Colonic mucosa (tissue), 4 donors: ENCODE results near the gene FGF14. TPM values are rescaled to one million over a fixed set of nuclear protein-coding genes. Genes with fewer than 3 reads are reported as not detected.

Experiments used
- DNase-seq: peaks from one replicate; pipeline ENCODE4 v3.0.0-alpha.2; 2020
- H3K27ac ChIP-seq: fragments of 200-600 bp; one replicate; pipeline ENCODE4 v1.8.0; 2021
- H3K27me3 ChIP-seq: fragments of 200-600 bp; one replicate; pipeline ENCODE4 v1.8.0; 2021
- H3K36me3 ChIP-seq: fragments of 200-600 bp; one replicate; pipeline ENCODE4 v1.8.0; 2021
- H3K4me1 ChIP-seq: fragments of 200-600 bp; one replicate; pipeline ENCODE4 v1.8.0; 2021; ENCODE audit warnings: mild to moderate bottlenecking
- H3K4me3 ChIP-seq: fragments of 200-600 bp; one replicate; pipeline ENCODE4 v1.8.0; 2021
- H3K9ac ChIP-seq, 2 donors: one replicate each; pipeline ENCODE4 v1.7.0; 2013; ENCODE audit warnings: control low read depth in 2 of 2, low read depth in 2 of 2, low read length in 2 of 2
- H3K9me3 ChIP-seq: fragments of 200-600 bp; one replicate; pipeline ENCODE4 v1.8.0; 2021
- CTCF ChIP-seq: fragments of 200-600 bp; IDR thresholded peaks from one replicate; pipeline ENCODE4 v1.8.0; 2022; ENCODE audit warnings: antibody characterized with exemption, mild to moderate bottlenecking
- intact Hi-C: fragments of 100-400 bp; cut with DNase I; formaldehyde crosslinking; loops from one replicate; pipeline ENCODE4 v1.14.1; 2022
- total RNA-seq, 2 donors: library from RNA; stranded (reverse); fragmentation: NEBNext Ultra II Directional in 1 of 2; extraction: Animal tissue kit (Norgen Biotek cat#: 25700) in 1 of 2; gene quantifications; one replicate each; pipeline ENCODE4 v1.2.1, GENCODE V29; 2021
- donor health status: healthy.
- donor health status: DM: no; HTN: no; CAD: no.
- donor health status: DM: no; HTN: no; CAD: no.

The FGF14 gene
- total RNA-seq, 2 donors from 2014 or later: 0.62 to 0.85 TPM

GRCh38 chr13:102182170-102182569, 219.7 kb downstream of the FGF14 start:
- intact Hi-C loops: no loop called here
- H3K27ac ChIP-seq: no peak overlapping the region
- H3K4me3 ChIP-seq: no peak overlapping the region
- no peak for DNase-seq
- H3K27me3 ChIP-seq: no peaks in the 10 kb centered on the region
- no peaks in the 10 kb centered on the region for H3K9me3 ChIP-seq
- TF ChIP-seq CTCF: no peak
- no peaks in the 10 kb centered on the region for H3K36me3 ChIP-seq
- no peaks in the 10 kb centered on the region for H3K4me1 ChIP-seq
- H3K9ac ChIP-seq: no peak overlapping the region

- intact Hi-C loops: no loop called here
- Histone ChIP-seq H3K36me3 (no peaks in the 10 kb centered on the region), H3K4me3 (no peak overlapping the region), H3K27me3 (no peaks in the 10 kb centered on the region), H3K4me1 (no peaks in the 10 kb centered on the region), H3K9me3 (no peaks in the 10 kb centered on the region), H3K27ac (no peak overlapping the region), H3K9ac (no peak overlapping the region)
- TF ChIP-seq CTCF: no peak
- no peak for DNase-seq
Observed at GRCh38 chr13:102177431-102177830, 224.4 kb downstream of the FGF14 start.

- Histone ChIP-seq H3K9me3 (no peaks in the 10 kb centered on the region), H3K36me3 (no peaks in the 10 kb centered on the region), H3K27ac (no peak overlapping the region), H3K4me3 (no peak overlapping the region), H3K4me1 (no peaks in the 10 kb centered on the region), H3K27me3 (no peaks in the 10 kb centered on the region), H3K9ac (no peak overlapping the region)
- DNase-seq: no peak
- no peak for TF ChIP-seq CTCF
- intact Hi-C loops: no loop called here
Observed at GRCh38 chr13:102176846-102177245, 225.0 kb downstream of the FGF14 start.

- H3K9me3 ChIP-seq: no peaks in the 10 kb centered on the region
- H3K4me1 ChIP-seq: no peaks in the 10 kb centered on the region
- H3K27me3 ChIP-seq: no peaks in the 10 kb centered on the region
- intact Hi-C loops: no loop called here
- H3K4me3 ChIP-seq: no peak overlapping the region
- TF ChIP-seq CTCF: no peak
- no peak overlapping the region for H3K9ac ChIP-seq
- H3K36me3 ChIP-seq: no peaks in the 10 kb centered on the region
- no peak overlapping the region for H3K27ac ChIP-seq
- DNase-seq: no peak
Observed at GRCh38 chr13:102172406-102172805, 229.4 kb downstream of the FGF14 start.

GRCh38 chr13:102170305-102170704, 231.5 kb downstream of the FGF14 start:
- intact Hi-C loops: no loop called here
- H3K36me3 ChIP-seq: no peaks in the 10 kb centered on the region
- DNase-seq: no peak
- no peak overlapping the region for H3K4me3 ChIP-seq
- no peaks in the 10 kb centered on the region for H3K4me1 ChIP-seq
- no peaks in the 10 kb centered on the region for H3K9me3 ChIP-seq
- H3K27me3 ChIP-seq: no peaks in the 10 kb centered on the region
- no peak overlapping the region for H3K27ac ChIP-seq
- TF ChIP-seq CTCF: no peak
- no peak overlapping the region for H3K9ac ChIP-seq
